ENCODE measurements around the gene SPO11. TPM values are rescaled to one million over a fixed set of nuclear protein-coding genes. Genes with fewer than 3 reads are reported as not detected.

The SPO11 gene
- total RNA-seq, 1 experiment from 2014 or later, result not detected

- Histone ChIP-seq H3K4me3 (no peak overlapping the region), H3K4me1 (no peaks in the 10 kb centered on the region), H3K36me3 (peaks cover 83% of the 10 kb centered on the region), H3K27ac (no peak overlapping the region), H3K27me3 (no peaks in the 10 kb centered on the region), H3K9me3 (replicated peaks) (no peaks in the 10 kb centered on the region)
- DNase-seq, result no peak
Measured at GRCh38 chr20:57372157-57372556, 42.6 kb downstream of the SPO11 start.

DNA sequence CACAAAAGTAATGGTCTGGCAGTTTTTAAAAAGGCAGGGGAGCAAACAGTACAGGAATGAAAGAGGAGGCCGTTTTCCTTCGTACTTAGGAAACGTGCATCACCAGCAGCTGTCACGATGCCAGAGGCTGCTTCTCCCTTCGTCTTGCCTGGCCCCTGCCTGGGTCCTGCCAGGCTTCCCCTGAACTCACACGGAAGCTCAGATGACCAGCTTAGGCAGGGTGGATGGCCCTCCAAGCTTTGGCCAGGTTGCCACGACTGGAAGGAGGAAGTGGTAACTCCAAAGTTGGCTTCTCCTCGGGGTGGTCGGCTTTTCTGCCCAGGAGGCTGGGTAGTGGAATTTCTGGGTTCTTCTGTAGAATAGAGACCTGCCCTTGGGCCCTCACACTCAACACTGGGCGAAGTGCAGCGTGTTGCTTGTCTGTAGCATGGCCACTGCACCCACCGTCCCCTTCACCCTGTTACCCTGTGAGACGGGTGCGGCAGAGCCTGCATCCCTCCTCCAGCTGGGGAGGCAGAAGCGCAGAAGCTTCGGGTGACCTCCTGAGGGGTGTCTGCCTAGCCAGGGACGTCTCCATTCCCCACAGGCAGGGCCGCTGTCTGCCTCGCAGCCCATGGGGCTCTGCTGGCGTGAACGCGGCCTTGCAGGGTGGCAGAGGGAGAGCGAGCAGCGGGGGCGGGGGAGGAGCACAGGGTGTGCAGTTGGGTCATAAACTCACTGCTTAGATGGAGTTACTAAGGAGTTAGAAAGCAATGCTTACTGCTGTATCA, 43.2 kb downstream of the SPO11 start:
- Histone ChIP-seq H3K4me1 (no peaks in the 10 kb centered on the region), H3K27ac (no peak overlapping the region), H3K4me3 (no peak overlapping the region), H3K9me3 (replicated peaks) (no peaks in the 10 kb centered on the region), H3K27me3 (no peaks in the 10 kb centered on the region), H3K36me3 (peaks cover 88% of the 10 kb centered on the region)
- no peak for DNase-seq

- no peak overlapping the region for H3K4me3 ChIP-seq
- DNase-seq, result no peak
- peaks cover 85% of the 10 kb centered on the region for H3K36me3 ChIP-seq
- no peaks in the 10 kb centered on the region for H3K4me1 ChIP-seq
- no peaks in the 10 kb centered on the region for H3K9me3 ChIP-seq (replicated peaks)
- no peak overlapping the region for H3K27ac ChIP-seq
- no peaks in the 10 kb centered on the region for H3K27me3 ChIP-seq
Measured at GRCh38 chr20:57374343-57374930, 44.8 kb downstream of the SPO11 start.

- DNase-seq, result no peak
- Histone ChIP-seq H3K27ac (no peak overlapping the region), H3K9me3 (replicated peaks) (no peaks in the 10 kb centered on the region), H3K4me1 (no peaks in the 10 kb centered on the region), H3K27me3 (no peaks in the 10 kb centered on the region), H3K4me3 (no peak overlapping the region), H3K36me3 (peaks cover 83% of the 10 kb centered on the region)
Measured at GRCh38 chr20:57374931-57375651, 45.5 kb downstream of the SPO11 start.

DNA sequence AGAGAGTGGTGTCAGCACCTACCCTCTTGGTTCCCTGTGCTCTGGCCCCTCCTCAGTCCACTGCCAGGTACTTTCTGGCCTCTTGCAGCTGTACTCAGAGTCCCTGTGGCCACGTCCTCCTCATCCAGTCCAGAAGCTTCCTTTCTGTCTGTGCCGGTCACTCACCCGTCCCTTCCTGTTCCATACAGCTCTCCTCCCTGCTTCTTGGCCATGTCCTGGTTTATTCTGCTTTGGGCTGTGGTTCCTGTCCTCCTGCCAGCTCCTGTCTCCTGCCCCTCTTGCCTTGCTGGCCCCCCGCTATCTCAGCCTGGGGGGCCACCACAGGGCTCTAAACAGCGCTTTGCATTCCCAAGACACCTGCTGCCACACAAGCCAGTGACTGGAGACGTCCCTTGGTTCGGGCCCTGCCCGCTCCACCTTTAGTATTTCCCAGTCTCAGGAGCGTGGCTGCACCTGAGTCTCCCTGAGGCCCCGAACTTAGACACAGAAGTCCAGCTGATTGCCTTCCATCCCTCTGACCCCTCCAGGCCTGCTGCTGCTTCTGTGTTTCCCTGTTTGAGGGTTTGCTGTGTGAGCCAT, 46.1 kb downstream of the SPO11 start:
- Histone ChIP-seq H3K9me3 (replicated peaks) (no peaks in the 10 kb centered on the region), H3K27ac (no peak overlapping the region), H3K4me1 (no peaks in the 10 kb centered on the region), H3K36me3 (peaks cover 80% of the 10 kb centered on the region), H3K4me3 (no peak overlapping the region), H3K27me3 (no peaks in the 10 kb centered on the region)
- no peak for DNase-seq

DNA sequence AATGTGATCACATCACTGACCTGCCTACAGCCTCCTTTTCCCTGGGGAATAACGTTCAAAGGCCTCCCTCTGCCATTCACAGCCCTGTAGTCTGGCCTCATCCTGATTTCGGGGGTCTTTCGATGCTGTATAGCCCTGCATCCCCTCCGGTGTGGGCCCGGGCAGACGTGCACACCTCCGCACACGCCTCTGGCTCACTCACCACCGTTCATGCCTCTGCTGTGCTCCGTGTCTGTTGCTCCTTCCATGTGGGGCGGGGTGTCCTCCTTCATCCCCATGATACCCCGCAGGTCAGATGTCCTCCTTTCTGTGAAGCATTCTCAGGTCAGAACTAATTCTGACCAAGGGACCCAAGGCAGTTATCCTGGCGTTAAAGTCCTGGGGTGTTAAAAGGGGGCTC, 47.7 kb downstream of the SPO11 start:
- H3K9me3 ChIP-seq (replicated peaks), result no peaks in the 10 kb centered on the region
- H3K27ac ChIP-seq, result no peak overlapping the region
- no peak for DNase-seq
- H3K4me1 ChIP-seq, result no peaks in the 10 kb centered on the region
- H3K4me3 ChIP-seq, result no peak overlapping the region
- H3K27me3 ChIP-seq, result no peaks in the 10 kb centered on the region
- peaks cover 68% of the 10 kb centered on the region for H3K36me3 ChIP-seq

GRCh38 chr20:57378107-57378506, 48.5 kb downstream of the SPO11 start:
- Histone ChIP-seq H3K27me3 (no peaks in the 10 kb centered on the region), H3K9me3 (replicated peaks) (no peaks in the 10 kb centered on the region), H3K4me3 (no peak overlapping the region), H3K4me1 (no peaks in the 10 kb centered on the region), H3K36me3 (peaks cover 64% of the 10 kb centered on the region), H3K27ac (no peak overlapping the region)
- no peak for DNase-seq

GRCh38 chr20:57378646-57379262, 49.2 kb downstream of the SPO11 start:
- H3K9me3 ChIP-seq (replicated peaks), result no peaks in the 10 kb centered on the region
- peaks cover 58% of the 10 kb centered on the region for H3K36me3 ChIP-seq
- no peak for DNase-seq

GRCh38 chr20:57379263-57379647, 49.7 kb downstream of the SPO11 start:
- DNase-seq, result no peak
- Histone ChIP-seq H3K4me3 (no peak overlapping the region), H3K27me3 (no peaks in the 10 kb centered on the region), H3K9me3 (replicated peaks) (no peaks in the 10 kb centered on the region), H3K4me1 (no peaks in the 10 kb centered on the region), H3K36me3 (peaks cover 54% of the 10 kb centered on the region), H3K27ac (no peak overlapping the region)

More at GRCh38 chr20:57378646-57379262, 49.2 kb downstream of the SPO11 start:
- no peak overlapping the region for H3K4me3 ChIP-seq
- H3K4me1 ChIP-seq, result no peaks in the 10 kb centered on the region
- no peaks in the 10 kb centered on the region for H3K27me3 ChIP-seq
- H3K27ac ChIP-seq, result no peak overlapping the region

GRCh38 chr20:57380081-57380750, 50.6 kb downstream of the SPO11 start:
- Histone ChIP-seq H3K27me3 (no peaks in the 10 kb centered on the region), H3K27ac (no peak overlapping the region), H3K4me3 (no peak overlapping the region), H3K36me3 (peaks cover 47% of the 10 kb centered on the region), H3K9me3 (replicated peaks) (no peaks in the 10 kb centered on the region), H3K4me1 (no peaks in the 10 kb centered on the region)
- DNase-seq, result no peak

- H3K27me3 ChIP-seq, result no peaks in the 10 kb centered on the region
- no peaks in the 10 kb centered on the region for H3K4me1 ChIP-seq
- peak; percentile 81 to 92 for DNase-seq
- no peak overlapping the region for H3K27ac ChIP-seq
- no peak overlapping the region for H3K4me3 ChIP-seq
- H3K9me3 ChIP-seq (replicated peaks), result no peaks in the 10 kb centered on the region
- H3K36me3 ChIP-seq, result peaks cover 33% of the 10 kb centered on the region
Measured at GRCh38 chr20:57381596-57382503, 52.2 kb downstream of the SPO11 start.

DNA sequence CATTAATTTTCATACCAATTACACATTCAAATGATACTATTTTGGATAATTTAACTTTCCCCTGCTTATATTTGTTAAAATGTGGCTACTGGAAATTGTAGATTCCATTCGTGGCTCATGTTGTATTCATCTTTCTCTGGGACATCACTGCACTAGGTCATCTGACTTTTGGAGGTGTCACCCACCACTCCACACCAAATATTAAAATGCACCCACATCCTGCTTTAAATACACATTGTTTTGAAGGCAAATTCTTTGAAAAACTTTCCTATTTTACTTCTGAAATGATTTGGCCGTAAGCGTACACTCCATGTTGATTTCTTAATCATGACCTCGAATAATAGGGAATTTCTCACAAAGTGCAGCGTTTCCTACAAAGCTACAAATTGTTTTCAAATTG, 52.9 kb downstream of the SPO11 start:
- DNase-seq, result no peak
- Histone ChIP-seq H3K9me3 (replicated peaks) (no peaks in the 10 kb centered on the region), H3K4me1 (no peaks in the 10 kb centered on the region), H3K27ac (no peak overlapping the region), H3K27me3 (no peaks in the 10 kb centered on the region), H3K4me3 (no peak overlapping the region), H3K36me3 (peaks cover 27% of the 10 kb centered on the region)

DNA sequence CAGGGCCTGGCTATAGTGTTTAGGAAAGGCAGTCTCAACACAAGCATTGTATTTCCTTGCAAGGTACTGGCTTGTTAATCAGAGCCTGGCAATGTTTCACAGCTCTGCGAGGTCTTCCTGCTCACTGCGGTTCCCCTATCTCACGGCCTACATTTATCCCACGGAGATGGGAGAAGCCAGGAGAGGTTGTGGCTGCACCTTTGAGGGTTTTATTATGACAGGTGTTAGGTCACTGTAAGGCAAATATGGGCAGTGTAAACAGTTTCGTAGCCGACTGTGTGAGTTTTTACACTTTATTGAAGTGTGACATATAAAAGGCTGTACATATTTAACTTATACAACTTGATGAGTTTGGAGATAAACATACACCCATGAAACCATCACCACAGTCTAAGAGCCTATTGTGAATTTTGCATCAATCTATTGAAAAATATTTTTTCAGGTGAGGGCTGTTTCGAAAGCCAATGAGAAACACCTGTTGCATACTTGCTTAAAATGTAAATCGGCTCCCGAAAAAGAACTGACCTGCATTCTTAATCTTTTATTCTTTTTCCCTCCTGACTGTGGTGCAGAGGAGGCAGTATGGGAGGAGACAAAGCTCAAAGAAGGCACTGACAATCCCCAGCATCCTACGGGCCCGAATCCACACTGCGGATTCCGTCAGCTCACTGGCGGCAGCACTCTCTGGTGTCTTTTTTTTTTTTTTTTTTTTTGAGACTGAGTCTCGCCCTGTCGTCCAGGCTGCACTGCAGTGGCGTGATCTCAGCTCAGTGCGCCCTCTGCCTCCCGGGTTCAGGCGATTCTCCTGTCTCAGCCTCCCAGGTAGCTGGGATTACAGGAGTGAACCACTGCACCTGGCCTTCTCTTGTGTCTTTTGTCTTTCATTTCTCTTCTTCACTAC, 54.1 kb downstream of the SPO11 start:
- Histone ChIP-seq H3K27ac (no peak overlapping the region), H3K4me3 (no peak overlapping the region), H3K9me3 (replicated peaks) (no peaks in the 10 kb centered on the region), H3K27me3 (no peaks in the 10 kb centered on the region), H3K36me3 (peaks cover 18% of the 10 kb centered on the region), H3K4me1 (no peaks in the 10 kb centered on the region)
- DNase-seq, result no peak

All from SJCRH30 (cell line).